PFSK-1 (cell line): Measurements from ENCODE around the gene GMDS.

Experiments used
- FOXP2 ChIP-seq: optimal IDR thresholded peaks from 2 replicates; pipeline ENCODE3; 2011; ENCODE audit warnings: borderline replicate concordance, control low read depth, inconsistent platforms; ENCODE audit not compliant: insufficient read depth; ENCODE audit errors: extremely low read length, extremely low read depth
- POLR2AphosphoS5 ChIP-seq: IDR thresholded peaks from 2 replicates; pipeline ENCODE4 v1.6.1; 2012; ENCODE audit warnings: low read depth, mild to moderate bottlenecking, control low read depth, low read length, moderate library complexity
- TAF1 ChIP-seq: IDR thresholded peaks from 2 replicates; pipeline ENCODE4 v1.6.1; 2012; ENCODE audit warnings: low read length, control low read depth, borderline replicate concordance; ENCODE audit not compliant: insufficient read depth

DNA sequence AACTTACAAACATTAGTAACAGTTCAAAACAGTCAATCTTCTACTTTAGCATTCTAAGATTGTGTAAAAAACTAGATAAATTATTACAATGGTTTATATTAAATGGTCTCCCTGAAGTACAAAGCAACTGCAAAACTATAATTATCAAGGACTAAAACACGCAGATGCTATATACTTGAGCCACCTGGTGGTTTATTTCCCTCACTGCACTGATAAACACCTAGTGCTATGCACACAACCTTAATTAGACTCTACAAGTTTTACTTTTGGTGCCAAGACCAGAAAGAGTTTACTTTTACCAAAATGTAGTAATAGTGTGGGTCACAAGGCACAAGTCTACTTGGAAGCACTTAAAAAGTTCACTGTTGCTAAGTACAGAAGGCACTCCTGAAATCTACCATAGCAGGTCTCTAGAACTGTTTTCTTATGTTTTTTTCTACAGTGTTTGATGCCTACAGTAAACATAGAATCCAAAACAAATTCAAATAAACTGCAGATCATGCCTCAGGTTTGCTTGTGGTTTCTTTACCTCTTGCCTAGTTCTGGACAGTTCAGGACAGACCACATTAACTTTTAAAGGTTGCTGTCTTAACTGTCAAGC is 49.2 kb downstream of the GMDS start:
- no peak for TF ChIP-seq TAF1
- TF ChIP-seq POLR2AphosphoS5 = no peak
- TF ChIP-seq FOXP2 = no peak
